Dendritic cell treated with granulocyte-macrophage colony-stimulating factor and Interleukin-4, amounts not matched to agents 40 ng/mL and 50 ng/mL, for 4 days (primary cell): ENCODE results near the gene CIAO3.

Experiments used
- H3K27ac Mint-ChIP-seq: one replicate; pipeline ENCODE4 v1.8.0; 2022; ENCODE audit warnings: mild to moderate bottlenecking, mixed read lengths
- H3K27me3 Mint-ChIP-seq: one replicate; pipeline ENCODE4 v1.8.0; 2022; ENCODE audit warnings: mild to moderate bottlenecking, mixed read lengths
- H3K36me3 Mint-ChIP-seq: one replicate; pipeline ENCODE4 v1.8.0; 2022; ENCODE audit warnings: low read depth, mixed read lengths
- H3K4me1 Mint-ChIP-seq: one replicate; pipeline ENCODE4 v1.8.0; 2022; ENCODE audit warnings: low read depth, mixed read lengths
- H3K4me3 Mint-ChIP-seq: one replicate; pipeline ENCODE4 v1.8.0; 2022; ENCODE audit warnings: mild to moderate bottlenecking, moderate library complexity, mixed read lengths
- H3K9me3 Mint-ChIP-seq: one replicate; pipeline ENCODE4 v1.8.0; 2022; ENCODE audit warnings: mixed read lengths
- intact Hi-C: fragments of 100-400 bp; cut with micrococcal nuclease; formaldehyde crosslinking; loops from one replicate; pipeline ENCODE4 v1.15.0; 2022

Gene CIAO3

DNA sequence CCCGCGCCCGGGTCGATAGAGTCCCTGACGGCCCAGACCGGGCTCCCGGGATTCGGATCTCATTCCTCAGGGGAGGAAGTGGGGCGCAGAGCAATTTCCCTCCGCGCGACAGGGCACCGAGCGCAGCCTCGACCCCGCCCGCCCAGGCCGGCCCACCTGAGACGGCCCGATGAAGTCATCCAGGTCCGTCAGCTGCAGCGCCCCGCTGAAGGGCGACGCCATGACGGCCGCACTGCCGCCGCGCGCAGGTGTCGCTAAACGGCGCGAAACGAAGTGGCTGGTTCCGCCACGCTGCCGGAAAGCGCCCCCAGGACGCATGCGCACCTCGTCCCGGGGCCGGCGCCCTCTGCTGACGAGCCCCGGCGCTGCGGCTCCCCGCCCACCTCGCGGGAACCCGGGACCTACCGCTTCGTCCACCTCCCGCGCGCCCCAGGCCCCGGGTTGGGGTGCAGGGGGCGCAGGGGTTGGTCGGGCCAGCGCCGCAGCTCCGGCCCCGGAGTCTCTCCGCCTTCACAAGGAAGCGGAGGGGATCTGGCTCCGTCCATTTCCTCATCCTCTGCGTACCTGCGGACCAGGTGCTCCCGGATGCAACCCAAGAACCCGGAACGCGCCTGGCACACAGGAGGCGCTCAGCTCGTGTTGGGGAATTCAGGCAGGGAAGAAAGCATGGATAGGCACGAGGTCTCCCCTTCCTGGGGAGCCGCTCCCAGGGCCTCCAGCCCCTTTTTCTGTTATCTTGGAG, at the start of gene CIAO3:
CIAO3 (minus strand) TSS at position 234 of the 742 bp plus-strand sequence; CDS start at position 222, 12 bp downstream.
- peak within 1 kb of the TSS; percentile 77 for H3K27ac Mint-ChIP-seq
- H3K9me3 Mint-ChIP-seq = no peaks in the 10 kb centered on the region
- H3K4me3 Mint-ChIP-seq = peak within 1 kb of the TSS; percentile 80
- no peaks in the 10 kb centered on the region for H3K27me3 Mint-ChIP-seq
- intact Hi-C loops = loop anchor here (1.0 kb wide), 1 partner anchor 30 kb away; no protein-coding TSS in a partner anchor
- H3K36me3 Mint-ChIP-seq = peaks cover 39% of the 10 kb centered on the region
- peaks cover 17% of the 10 kb centered on the region for H3K4me1 Mint-ChIP-seq

DNA sequence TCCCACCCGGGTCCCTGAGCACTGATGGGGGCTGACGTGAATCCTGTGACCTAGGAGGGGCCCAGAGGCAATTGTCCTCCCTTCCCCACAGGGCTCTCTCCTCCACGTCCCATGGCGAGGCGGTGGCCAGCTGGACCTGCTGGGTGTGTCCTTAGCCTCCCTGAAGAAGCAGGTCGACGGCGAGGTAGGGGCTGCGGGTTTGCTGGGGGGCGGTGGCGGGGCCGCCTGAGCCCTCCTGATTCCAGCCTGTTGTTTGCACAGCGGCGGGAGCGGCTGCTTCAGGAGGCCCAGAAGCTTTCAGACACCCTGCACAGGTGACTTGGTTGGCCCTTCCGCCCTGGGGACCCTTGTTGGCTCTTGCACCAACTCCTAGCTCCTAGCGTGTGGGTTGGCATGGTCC, 49.3 kb upstream of the CIAO3 start:
- peaks cover 18% of the 10 kb centered on the region for H3K4me1 Mint-ChIP-seq
- H3K36me3 Mint-ChIP-seq = peaks cover 59% of the 10 kb centered on the region
- H3K4me3 Mint-ChIP-seq = no peak overlapping the region
- intact Hi-C loops = no loop called here
- H3K27me3 Mint-ChIP-seq = no peaks in the 10 kb centered on the region
- no peak overlapping the region for H3K27ac Mint-ChIP-seq
- no peaks in the 10 kb centered on the region for H3K9me3 Mint-ChIP-seq

DNA sequence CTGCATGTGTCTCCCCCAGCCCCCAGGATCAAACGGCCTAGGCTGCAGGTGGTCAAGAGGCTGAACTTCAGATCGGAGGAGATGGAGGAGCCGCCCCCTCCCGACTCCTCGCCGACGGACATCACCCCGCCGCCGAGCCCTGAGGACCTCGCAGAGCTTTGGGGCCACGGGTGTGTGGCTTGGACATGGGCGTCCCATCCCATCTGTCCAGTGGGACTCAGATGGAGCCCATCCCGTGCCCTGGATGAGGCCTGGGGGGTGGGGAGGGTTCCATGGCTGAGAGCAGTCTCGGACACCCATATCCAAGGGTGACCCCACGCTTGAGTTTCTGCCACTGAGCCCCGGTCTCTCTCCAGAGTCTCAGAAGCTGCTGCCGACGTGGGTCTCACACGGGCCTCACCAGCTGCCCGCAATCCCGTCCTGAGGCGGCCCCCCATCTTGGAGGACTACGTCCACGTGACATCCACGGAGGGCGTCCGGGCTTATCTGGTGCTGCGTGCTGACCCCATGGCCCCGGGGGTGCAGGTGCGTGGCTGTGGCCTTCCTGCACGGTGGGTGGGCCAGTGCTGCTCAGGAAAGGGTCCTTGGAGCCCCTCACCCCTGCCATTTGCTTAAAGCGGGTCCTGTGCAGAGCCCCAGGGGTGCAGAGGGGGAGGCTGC, 48.5 kb upstream of the CIAO3 start:
- H3K4me3 Mint-ChIP-seq = peak overlapping the region; percentile 61
- peaks cover 18% of the 10 kb centered on the region for H3K4me1 Mint-ChIP-seq
- intact Hi-C loops = no loop called here
- H3K27ac Mint-ChIP-seq = no peak overlapping the region
- no peaks in the 10 kb centered on the region for H3K9me3 Mint-ChIP-seq
- no peaks in the 10 kb centered on the region for H3K27me3 Mint-ChIP-seq
- H3K36me3 Mint-ChIP-seq = peaks cover 64% of the 10 kb centered on the region

DNA sequence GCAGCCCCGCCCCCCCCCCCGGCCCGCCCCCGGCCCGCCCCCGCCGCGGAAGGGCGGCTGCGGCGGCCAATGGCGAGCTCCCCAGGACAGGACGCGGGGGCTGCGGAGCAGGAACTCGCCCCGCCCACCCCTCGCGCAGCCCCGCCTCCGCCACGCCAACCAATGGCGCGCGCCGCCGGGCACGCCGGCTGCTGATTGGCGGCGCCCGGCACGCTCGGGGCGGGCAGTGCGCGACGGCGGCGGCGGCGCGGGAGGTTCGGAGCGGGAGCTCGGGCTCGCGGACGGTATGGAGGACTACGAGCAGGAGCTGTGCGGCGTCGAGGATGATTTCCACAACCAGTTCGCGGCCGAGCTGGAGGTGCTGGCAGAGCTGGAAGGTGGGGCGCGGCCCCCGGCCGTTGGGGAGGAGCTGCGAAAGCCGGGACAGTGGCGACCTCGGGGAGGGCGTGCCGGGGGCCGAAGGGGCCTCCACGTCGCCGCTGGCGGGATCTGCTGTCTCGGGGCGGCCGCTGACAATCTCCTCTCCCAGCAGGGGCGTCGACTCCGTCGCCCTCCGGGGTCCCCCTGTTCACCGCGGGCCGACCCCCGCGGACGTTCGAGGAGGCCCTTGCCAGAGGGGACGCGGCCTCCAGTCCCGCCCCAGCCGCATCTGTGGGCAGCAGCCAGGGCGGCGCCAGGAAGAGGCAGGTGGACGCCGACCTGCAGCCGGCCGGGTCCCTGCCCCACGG, 47.8 kb upstream of the CIAO3 start, which contains the start of gene CHTF18:
CHTF18 (plus strand) TSS at position 222 of the 728 bp plus-strand sequence; CDS start at position 287, 65 bp downstream.
- intact Hi-C loops = no loop called here

DNA sequence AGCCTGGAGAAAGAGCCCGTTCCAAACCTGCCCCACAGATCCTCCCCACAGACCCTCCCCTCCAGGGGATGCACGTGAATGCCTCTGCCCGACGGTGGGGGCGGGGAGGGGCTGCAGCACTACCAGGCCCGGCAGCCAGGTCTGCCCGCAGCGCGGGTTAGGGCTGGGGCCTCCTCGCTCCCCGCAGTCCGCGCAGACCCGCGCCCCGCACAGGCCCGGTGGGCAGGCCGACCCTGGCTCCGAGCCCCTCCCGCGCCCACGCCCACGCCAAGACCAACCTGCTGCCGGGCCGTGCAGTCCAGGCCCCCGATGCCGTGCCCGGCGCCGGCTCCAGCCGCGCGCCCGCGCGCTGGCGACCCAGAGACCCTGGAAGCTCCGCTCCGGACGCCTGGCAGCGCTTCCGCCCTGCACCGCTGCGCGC, 47.2 kb upstream of the CIAO3 start, which contains the start of gene RPUSD1:
RPUSD1 (minus strand) TSS at position 404 of the 421 bp plus-strand sequence. CDS start 644 bp downstream, outside the sequence.
- peak within 1 kb of the TSS; percentile 89 for H3K4me3 Mint-ChIP-seq
- intact Hi-C loops = no loop called here
- H3K4me1 Mint-ChIP-seq = peaks cover 18% of the 10 kb centered on the region
- peaks cover 56% of the 10 kb centered on the region for H3K36me3 Mint-ChIP-seq
- peaks cover 7% of the 10 kb centered on the region for H3K27me3 Mint-ChIP-seq
- peak within 1 kb of the TSS; percentile 87 for H3K27ac Mint-ChIP-seq
- H3K9me3 Mint-ChIP-seq = no peaks in the 10 kb centered on the region

More for the DNA sequence above, 47.8 kb upstream of the CIAO3 start, which contains the start of gene CHTF18:
- Mint-ChIP-seq H3K27ac (peak within 1 kb of the TSS; percentile 87), H3K36me3 (peaks cover 59% of the 10 kb centered on the region), H3K4me1 (peaks cover 18% of the 10 kb centered on the region), H3K9me3 (no peaks in the 10 kb centered on the region), H3K4me3 (peak within 1 kb of the TSS; percentile 89), H3K27me3 (peaks cover under 1% of the 10 kb centered on the region)

DNA sequence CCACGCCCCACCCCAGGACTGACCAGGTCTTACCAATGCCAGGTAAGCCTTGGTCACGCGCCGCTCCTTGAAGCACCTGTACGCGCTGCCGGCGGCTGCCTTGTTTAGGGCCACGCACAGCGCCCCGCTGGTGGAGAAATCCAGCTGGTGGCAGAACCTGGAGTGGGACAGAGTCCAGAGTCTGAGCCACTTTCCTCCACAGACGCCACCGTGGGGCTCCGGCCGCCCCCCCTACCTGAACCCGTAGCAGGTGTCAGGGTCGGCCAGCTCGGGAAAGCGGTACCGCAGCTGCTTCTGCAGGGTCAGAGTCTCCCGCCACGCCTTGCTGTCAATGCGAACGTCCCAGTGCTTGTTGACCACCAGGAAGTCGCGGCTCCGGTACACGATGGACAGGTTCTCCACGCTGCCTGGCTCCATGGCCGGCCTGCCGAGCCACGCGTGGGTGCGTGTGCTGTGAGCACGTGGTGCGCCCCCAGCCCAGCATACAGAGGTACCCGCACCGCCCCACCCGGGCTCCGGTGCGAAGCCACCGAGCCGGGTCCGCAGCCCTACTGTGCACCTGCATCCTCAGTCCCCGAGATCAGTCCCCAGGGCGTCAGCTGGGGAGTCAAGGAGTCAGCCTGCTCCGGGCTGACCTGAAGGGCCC, 46.6 kb upstream of the CIAO3 start:
- Mint-ChIP-seq H3K27ac (peak overlapping the region; percentile 87), H3K36me3 (peaks cover 56% of the 10 kb centered on the region), H3K27me3 (peaks cover 7% of the 10 kb centered on the region), H3K4me3 (peak overlapping the region; percentile 89), H3K9me3 (no peaks in the 10 kb centered on the region), H3K4me1 (peaks cover 18% of the 10 kb centered on the region)
- intact Hi-C loops = no loop called here

DNA sequence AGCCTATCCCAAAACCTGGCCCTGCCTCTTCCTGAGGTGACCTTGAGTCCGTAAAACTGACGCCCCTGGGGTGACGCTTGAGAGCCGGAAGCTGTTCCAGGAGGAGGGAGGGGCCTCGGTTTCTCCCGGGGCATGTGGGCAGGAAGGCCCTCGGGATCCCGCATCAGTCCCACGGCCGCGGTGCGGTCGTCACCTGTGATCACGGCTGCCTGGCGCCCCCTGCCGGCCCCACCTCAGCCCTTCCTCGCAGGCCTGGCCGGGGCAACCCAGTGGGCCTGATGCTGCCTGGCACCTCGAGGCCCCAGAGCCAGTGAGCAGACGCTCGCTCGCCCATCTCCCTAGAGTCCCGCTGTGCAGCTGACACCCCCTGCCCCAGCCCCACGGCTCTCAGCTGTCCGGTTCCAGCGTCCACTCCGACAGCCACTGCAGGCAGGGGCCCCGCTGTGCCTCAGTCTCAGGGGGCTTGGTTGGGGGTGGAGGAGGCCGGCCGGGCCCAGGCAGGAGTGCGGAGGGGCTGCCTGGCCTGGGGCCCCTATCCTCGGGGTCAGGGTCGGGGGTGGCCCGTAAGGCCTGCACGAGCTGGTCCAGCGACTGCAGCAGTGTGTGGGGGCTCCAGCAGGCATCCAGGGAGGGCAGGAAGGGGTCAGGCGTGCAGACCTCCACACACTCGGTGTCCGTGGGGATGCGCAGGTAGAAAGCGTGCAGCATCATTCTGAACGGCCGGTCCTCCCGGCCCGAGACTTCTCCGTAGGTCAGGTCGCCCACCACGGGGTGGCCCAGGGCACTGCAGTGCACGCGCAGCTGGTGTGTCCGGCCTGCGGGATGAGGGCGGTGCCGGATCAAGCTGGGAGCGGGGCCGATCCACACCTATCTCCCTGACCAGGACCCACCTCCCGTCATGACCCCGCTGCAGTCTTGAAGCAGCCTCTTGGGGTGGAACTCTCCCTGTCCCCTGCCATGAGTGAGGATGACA, 45.1 kb upstream of the CIAO3 start:
- Mint-ChIP-seq H3K4me3 (no peak overlapping the region), H3K9me3 (no peaks in the 10 kb centered on the region), H3K27ac (no peak overlapping the region), H3K4me1 (peaks cover 18% of the 10 kb centered on the region), H3K36me3 (peaks cover 43% of the 10 kb centered on the region), H3K27me3 (peaks cover 9% of the 10 kb centered on the region)
- intact Hi-C loops = loop anchor here (1.0 kb wide), 1 partner anchor 75 kb away; no protein-coding TSS in a partner anchor

DNA sequence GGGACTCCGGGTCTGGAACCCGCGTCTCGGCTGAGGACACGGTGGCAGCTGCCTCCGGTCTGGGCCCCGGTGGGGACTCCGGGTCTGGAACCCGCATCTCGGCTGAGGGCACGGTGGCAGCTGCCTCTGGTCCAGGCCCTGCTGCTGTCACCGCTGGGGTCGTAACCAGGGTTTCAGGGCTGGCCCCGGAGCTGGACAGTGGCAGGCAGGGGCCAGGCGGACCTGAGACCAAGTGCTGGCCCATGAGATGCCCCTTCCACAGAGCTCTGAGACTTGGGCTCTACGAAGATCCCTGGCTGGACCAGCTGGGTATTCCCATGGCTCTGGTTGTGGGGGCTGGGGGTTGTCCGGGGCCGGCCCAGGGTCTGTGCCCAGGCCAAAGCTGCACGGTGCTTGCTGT, 43.6 kb upstream of the CIAO3 start:
- peaks cover 41% of the 10 kb centered on the region for H3K36me3 Mint-ChIP-seq
- no peak overlapping the region for H3K27ac Mint-ChIP-seq
- peaks cover 18% of the 10 kb centered on the region for H3K4me1 Mint-ChIP-seq
- H3K27me3 Mint-ChIP-seq = peaks cover 12% of the 10 kb centered on the region
- H3K4me3 Mint-ChIP-seq = no peak overlapping the region
- intact Hi-C loops = no loop called here
- H3K9me3 Mint-ChIP-seq = no peaks in the 10 kb centered on the region

DNA sequence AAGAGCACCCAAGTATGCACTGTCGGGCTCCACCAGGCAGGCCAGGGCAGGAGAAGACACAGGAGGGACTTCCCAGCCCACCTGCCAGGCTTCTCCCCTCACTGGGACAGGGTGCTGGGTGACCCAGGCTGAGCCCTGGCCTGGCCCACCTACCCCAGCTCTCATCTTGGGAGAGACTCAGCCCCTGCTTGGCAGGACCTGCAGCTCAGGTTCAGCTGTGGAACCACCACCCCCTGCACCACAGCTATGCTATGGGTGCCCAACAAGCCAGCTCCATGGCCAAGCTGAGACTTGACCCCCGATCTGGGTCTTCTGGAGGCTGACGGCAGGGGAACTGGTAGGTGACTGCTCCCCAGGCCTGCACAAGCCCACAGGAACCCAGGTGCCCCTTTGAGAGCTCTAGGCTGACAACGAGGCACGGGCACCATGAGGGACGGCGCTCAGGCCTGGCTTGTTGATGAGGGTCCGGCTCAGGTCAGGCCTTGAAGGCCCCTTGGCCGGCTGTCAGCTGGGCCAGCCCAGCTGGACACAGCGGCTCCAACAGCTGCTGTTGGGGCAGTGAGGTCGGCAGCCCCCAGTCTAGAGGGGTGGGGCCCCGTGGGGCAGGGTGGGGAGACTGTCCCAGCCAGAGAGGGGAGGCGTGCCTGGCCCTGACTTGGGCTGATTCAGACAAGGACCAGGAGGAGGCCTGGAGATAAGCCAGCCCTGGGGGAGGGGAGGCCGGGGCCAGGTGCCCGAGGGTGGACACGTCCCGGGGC, 42.8 kb upstream of the CIAO3 start:
- no peak overlapping the region for H3K27ac Mint-ChIP-seq
- peaks cover 38% of the 10 kb centered on the region for H3K36me3 Mint-ChIP-seq
- no peak overlapping the region for H3K4me3 Mint-ChIP-seq
- H3K4me1 Mint-ChIP-seq = peaks cover 18% of the 10 kb centered on the region
- no peaks in the 10 kb centered on the region for H3K9me3 Mint-ChIP-seq
- H3K27me3 Mint-ChIP-seq = peaks cover 12% of the 10 kb centered on the region
- intact Hi-C loops = no loop called here

DNA sequence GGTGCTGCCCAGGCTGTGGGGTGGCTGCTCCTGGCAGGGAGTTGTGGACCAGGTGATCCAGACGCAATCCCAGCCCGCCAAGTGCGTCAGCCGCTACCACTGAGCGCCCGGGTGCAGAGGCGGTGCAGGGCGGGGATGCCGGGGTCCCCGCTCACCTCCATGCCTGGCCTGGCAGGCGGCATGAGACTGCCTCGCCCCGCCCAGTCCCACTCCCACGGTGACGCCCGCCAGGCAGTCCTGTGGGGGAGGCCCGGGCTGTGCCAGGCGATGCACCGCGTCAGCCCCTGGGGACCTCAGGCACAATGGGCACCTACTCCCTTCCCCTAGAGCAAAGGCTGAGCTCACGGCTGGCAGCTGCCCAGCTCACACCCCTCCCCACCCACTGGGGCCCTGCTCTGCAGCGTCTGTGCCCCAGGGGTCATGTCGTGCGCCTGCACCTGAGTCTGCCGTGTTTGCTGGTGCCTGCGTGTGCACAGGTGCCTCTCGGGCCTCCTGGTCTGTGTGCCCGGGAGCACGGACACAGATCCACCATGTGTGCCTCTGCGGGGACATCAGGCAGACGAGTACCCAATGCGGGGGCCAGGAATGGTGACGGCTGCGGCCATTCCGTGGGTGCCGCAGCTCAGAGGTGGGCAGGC, 42.1 kb upstream of the CIAO3 start:
- peaks cover 33% of the 10 kb centered on the region for H3K36me3 Mint-ChIP-seq
- no peak overlapping the region for H3K27ac Mint-ChIP-seq
- no peaks in the 10 kb centered on the region for H3K9me3 Mint-ChIP-seq
- H3K4me3 Mint-ChIP-seq = no peak overlapping the region
- H3K27me3 Mint-ChIP-seq = peaks cover 19% of the 10 kb centered on the region
- peaks cover 18% of the 10 kb centered on the region for H3K4me1 Mint-ChIP-seq
- intact Hi-C loops = no loop called here

DNA sequence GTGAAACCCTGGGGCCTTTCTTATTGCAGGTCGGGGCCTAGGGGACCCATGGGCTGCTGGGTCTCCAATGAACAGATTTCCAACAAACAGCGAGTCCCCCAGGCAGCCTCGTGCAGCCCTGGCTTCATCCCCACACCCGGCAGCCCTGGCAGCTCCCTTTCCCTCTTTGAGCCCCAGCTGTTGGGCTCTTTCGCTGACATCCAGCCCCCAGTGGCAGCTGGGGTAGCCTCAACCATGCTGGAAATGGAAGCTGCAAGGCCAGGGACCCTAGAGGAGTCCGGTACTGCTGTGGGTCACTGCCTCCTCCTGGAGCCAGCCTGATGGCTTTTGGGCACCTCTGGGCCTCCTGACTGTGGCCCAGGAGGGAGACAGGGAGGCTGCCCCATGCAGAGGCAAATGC, 41.5 kb upstream of the CIAO3 start:
- Mint-ChIP-seq H3K36me3 (peaks cover 27% of the 10 kb centered on the region), H3K4me3 (no peak overlapping the region), H3K27ac (no peak overlapping the region), H3K9me3 (no peaks in the 10 kb centered on the region), H3K27me3 (peaks cover 23% of the 10 kb centered on the region), H3K4me1 (peaks cover 12% of the 10 kb centered on the region)
- intact Hi-C loops = no loop called here
